ENCODE data around the gene NPTN.
"Not testable (repeated sequence)": the region's sequence is repeated elsewhere in the genome, so short reads cannot be mapped to it uniquely, and the experiment has no call there.

Gene NPTN

DNA sequence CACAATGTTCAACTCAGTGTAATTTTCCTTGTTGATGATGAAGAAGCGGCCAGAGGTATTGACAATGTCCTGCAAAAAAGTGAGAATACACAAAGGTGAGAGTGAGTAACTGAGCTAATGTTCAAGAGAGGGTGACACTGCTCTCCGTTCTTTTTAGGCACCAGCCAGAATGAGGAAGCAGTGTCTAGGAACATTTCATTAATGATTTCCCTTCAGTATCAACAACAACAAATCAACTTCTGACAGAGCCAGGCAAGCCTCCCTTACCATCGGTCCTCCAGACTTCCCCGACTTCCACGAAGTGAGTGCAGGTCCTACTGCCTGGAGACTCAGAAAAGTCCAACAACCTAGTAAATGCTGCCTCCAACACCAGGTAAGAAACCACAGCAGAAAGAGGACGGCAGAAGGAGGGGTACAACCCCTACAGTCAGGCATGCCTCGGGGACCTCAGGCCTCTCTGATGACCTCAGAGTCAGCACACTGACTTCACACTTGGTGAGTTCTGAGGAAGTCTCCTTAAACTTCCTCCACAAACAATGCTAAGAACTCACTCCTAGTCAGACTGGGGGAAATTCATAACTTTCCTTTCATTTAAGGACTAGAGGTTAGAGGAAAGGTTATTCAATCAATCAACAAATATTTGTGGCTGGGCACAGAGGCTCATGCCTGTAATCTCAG, 62.7 kb downstream of the NPTN start:
- no peak for DNase-seq (ENCODE audit: low spot score)

DNA sequence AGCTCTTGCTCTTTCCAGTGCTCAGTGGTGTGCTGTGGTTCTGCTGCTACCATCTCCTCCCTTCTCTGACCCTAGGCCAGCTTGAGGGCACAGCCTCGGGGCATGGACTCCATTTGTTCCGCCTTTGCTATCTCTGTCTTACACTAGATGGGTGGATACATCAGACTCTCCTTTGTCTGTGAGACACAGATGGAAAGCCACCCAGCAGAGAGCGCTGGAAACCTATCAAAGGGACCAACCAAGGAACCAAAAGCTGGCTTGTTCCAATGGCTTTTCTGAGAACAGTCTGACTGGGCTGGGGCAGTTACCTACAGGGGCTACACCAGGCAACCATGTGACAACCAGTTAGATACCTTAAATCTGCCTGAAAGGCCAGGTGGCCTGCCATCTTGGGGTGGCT, 63.8 kb downstream of the NPTN start:
- no peak for DNase-seq (ENCODE audit: low spot score)

DNA sequence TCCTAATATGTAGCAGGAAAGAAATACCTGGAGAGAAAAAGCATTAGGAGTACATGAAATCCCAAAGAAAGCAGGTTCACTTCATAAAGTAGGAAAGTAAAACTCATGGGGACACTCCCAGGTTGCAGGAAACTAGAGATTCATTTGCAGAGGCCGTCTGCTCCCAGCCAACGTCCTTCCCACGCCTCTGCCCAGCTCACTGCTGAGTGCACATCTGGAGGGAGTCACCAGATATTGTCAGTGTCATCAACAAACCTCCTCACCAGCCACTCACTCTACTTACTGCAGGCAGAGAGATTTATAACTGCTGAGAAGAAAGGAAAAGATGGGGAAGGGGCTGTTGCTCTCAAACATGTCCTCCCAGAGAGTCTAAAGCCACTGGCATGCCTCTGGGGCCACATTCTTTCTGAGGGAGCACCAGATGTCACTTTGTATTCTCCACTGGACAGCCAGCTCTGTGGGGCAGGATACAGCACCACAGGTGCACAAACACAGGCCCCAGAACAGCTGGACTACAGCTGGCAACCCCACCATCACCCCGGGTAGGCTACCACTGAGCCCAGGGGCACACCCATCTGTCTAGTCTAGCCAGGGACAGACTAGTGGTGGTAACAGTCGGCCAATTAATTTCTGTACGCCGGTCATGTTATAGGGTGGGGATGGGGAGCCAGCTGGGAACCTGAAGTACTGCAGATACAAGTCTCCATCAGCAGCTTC, 64.5 kb downstream of the NPTN start:
- no peak for DNase-seq (ENCODE audit: low spot score)

DNA sequence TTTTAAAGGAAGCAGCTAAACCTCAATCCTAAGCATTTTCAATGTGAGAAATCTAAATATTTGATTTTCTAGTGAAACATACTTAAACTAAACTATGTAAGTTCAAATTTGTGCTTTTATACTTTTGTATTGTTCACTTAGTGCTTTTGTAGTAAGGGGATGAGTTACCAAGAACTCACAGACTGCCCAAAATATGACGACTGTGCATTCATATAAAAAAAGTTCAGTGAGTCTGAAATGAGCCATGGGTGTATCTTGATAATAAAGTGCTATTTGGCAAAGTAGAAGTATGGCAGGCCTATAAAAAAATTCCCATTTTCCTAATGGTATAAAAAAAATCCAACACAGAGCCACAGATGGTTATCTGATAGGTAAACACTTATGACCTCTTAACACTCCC, 66.2 kb downstream of the NPTN start:
- no peak for DNase-seq (ENCODE audit: low spot score)

DNA sequence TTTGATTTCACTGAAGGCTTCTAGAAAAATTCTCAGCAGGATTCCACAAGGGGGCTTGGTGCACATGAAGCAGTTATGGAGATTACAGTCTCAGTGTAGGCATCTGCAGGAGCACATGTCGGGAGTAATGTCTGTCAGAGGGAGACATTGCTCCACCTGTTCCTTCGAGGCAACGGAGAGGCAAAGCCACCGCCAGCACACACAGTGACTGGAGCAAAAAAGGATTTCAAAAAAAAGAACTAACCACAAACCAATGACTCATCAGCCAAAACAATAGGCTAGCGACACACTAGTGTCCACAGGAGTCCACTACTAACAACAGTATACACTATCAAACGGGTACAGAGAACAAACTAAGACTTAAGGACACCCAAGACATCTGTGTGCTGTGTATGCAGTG, 68.9 kb downstream of the NPTN start:
- peak; percentile 73 for DNase-seq (ENCODE audit: low spot score)

DNA sequence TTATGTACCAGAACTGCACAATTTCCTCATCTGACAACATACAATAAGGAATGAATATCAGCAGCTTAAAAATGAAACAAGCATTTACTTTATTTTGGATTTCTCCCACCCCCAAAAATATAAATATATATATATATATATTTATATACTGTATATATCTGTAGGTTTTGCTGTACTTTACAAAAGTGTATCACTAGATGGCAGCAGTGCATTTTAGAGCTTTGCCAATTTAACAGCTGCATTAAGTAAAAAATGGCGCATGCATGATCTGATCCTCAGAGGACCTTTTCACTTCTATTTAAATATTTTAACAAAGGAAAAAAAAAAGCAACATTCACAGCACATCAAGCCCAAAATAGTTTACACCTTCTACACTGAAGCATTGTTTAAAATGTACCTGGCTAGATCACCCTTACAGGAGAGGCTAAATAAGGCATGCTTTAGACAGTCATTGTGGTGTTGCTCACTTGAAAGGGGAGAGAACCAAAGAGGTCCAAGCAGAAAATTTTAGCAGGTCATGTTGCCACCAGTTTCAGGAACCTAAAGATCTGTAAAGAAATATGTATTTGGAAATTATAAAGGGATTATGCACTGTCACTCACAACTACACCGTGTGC, 72.6 kb downstream of the NPTN start:
- DNase-seq (ENCODE audit: low spot score), result peak; percentile 26

DNA sequence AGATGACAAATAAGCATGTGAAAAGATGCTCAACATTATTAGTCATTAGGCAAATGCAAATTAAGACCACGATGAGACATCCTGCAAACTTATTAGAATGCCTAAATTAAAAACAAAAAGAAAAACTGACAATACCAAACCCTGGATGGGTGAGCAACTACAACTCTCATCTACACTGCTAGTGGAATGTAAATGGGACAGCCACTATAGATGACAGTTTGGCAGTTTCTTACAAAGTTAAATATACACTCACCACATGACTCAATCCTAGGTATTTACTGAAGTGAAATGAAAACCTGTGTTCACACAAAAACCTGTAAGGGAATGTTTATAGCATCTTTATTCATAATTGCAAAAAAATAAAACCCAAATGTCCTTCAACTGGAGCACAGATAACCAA, 74.7 kb downstream of the NPTN start:
- DNase-seq (ENCODE audit: low spot score), result no peak

DNA sequence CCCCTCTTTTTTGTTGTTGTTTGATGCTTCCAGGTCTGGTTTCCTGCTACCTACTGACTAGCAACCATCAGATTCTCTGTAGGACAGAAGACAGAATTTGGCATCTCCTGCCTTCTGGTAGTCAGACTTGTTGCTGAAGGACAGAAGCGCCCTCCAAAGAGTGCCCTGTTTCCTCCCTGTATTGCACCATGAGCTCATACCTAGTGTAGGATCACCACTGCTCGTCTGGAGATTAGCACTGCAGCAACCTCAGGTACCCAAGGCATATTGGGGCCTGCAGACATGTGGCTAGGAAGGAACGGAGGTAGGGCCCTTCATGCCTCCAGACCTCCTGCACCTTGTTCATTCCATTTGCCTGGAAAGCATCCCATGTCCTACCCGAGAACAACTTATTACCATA, 78.1 kb downstream of the NPTN start:
- no peak for DNase-seq (ENCODE audit: low spot score)

DNA sequence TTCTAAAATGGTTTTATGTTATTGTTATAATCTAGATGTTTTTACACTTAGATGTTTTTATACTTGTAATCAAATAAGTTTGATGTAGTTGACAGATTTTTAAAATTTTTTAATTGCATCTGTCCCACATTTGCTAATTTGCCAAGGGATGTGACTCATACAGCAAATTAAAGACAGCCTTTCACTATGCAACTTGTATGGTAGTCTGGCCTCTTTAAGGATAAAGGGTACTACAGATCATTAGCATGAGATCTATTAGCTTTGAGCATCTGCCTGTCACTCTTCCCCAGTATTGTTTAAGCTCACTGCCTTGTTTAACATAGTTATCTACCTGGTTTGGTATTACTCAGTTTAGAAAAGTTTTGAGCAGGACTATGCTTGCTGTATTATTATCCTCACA, 83.0 kb downstream of the NPTN start:
- DNase-seq (ENCODE audit: low spot score), result no peak

DNA sequence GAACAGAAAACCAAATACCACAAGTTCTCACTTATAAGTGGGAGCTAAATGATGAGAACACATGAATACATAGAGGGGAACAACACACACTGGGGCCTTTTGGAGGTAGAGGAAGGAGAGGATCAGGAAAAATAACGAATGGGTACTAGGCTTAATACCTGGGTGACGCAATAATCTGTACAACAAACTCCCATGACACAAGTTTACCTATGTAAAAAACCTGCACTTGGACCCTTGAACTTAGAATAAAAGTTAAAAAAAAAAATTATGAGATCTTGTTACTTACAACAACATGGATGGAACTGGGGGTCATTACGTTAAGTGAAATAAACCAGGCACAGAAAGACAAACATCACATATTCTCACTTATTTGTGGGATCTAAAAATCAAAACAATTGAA, 84.3 kb downstream of the NPTN start:
- not testable (repeated sequence) for DNase-seq (ENCODE audit: low spot score)

DNA sequence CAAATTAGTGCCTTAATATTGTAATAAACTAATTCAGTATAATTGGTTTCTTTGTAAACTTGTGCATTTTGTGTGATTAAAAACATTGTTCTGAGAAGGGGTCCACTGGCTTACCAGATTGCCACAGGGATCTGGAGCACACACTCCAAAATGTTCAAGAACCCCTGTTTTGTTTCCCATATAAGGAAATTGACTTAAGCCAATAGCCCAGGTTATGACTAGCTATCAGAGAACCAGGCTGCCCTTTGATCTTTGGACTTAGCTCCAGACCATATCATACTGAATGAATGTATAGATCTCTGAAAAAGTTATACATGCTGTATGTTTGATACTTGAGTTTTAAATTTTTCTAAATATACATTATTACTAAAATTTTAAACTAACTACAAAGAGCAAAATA, 91.7 kb downstream of the NPTN start:
- no peak for DNase-seq (ENCODE audit: low spot score)

DNA sequence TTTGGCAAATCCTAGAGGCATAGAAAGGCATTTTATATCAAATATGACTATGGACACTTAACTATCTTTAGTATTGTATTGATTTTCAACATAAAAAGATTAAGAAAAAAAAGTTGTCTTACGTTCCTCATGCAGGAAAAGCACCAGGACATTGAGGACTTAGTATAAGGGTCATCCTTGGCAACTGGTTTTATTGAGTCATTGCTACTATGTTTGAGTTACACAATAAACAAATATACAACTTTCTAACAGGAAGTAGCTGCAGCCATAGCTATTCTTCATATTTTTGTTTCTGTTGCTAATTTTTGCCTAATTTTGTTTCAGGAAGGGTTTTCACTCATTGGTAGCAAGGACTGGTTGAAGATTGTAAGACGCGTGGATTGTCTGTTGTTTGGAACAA, 93.0 kb downstream of the NPTN start:
- DNase-seq (ENCODE audit: low spot score), result no peak

DNA sequence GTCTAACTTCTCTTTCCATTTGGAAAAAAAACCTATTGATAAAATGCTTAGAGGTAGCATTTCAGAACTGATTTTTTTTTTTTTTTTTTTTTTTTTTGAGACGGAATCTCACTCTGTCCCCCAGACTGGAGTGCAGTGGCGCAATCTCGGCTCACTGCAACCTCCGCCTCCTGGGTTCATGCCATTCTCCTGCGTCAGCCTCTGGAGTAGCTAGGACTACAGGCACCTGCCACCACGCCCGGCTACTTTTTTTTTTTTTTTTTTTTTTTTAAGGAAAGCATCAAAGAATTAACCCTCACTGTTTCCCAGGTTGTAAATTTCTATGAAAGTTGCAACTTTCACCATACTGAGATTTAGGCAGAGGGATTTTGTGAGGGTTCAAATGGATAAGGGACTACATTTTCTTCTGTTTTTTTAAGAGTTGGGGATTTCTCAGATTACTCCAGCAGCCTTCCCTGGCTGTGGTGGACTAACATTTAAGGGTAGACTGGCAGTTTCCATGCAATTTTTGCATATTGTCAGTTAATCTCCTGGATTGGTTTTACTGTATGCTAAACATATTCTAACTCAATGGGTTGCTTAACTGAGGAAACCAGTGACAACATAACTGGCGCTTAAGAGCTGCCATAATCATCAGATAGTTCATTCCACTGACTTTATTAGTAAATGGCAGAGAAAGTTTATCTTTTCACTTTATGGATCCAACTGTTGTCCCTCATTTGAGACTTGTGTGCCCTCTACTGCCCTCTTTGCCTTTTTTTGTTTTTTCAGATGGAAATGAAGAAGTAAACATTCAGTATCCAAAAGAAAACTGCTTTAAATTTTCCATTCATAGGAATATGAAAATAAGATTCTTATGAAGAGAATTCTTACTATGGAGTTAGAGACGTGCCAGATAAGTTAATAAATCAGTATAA, 93.7 kb downstream of the NPTN start:
- no peak for DNase-seq (ENCODE audit: low spot score)

DNA sequence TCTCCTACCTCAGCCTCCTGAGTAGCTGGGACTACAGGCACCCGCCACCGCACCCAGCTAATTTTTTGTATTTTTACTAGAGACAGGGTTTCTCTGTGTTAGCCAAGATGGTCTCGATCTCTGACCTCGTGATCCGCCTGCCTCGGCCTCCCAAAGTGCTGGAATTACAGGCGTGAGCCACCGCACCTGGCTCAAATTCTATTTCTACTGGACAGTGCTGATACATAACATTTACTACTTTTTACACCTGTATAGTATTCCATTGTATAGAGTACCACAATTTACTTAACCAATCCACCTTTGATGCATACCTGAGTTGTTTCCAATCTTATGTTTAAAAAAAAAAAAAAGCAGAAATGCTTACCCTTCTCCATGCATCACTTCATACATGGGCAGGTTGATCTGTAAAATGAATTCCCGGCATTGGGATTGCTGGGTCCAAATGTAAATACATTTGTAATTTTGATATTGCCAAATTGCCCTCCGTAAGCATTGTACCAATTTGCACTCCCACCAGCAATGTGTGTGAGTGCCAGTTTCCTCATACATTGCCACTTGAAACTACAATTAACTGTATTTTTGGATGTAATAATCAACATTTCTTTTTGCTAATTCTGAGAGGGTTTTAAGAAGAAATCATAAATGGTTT, 94.5 kb downstream of the NPTN start:
- DNase-seq (ENCODE audit: low spot score), result no peak

DNA sequence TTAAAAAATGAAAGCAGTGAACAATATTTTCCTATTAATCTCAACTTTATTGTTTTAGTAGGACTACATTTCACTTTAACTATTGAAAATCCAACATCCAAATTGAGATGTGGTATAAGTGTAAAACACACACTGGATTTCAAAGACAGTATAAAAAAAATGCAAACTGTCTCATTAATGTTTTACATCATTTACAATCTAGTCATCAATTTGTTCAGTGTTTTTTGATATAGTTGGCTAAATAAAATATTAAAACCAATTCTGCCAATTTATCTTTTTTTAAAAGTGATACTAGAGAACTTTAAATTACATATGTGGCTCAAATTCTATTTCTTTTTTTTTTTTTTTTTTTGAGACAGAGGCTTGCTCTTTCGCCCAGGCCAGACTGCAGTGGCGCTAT, 95.1 kb downstream of the NPTN start:
- DNase-seq (ENCODE audit: low spot score), result no peak

DNA sequence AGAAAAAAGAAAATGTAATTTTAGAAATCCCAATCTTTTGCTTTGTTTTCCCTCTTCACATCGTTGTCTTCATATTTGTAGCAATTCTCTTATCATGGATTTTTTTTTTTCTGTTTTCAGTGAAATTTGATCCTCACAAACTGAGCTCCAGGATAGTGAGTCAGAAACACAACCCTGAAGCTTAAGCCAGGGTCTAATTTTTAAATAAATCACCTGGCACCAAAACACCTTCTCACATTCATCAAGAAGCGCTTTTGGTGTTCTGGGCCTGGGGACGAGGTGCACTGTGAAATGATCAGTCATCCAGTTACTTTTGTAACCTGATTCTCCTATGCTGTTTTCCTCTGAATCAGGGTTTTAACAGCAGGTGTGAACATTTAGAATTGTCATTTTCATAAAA, 102.5 kb downstream of the NPTN start:
- no peak for DNase-seq (ENCODE audit: low spot score)

DNA sequence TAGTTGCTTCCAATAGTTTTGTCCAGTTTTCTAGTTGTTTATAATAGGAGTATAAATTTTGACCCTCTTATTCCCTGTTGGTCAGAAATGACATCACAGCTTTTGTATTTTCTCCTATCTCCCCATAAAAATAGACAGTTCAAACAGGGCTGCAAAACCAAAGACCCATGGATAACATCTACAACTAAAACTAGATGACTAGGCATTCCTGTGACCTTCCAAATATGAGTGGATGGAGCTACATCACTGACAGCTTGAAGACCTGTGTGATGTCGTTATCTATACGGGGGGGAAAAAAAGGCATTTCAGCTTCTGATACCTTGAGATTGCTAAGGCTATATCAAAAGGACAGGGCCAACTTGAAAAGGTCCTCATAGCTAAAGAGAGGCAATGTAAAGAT, 105.6 kb downstream of the NPTN start:
- no peak for DNase-seq (ENCODE audit: low spot score)

DNA sequence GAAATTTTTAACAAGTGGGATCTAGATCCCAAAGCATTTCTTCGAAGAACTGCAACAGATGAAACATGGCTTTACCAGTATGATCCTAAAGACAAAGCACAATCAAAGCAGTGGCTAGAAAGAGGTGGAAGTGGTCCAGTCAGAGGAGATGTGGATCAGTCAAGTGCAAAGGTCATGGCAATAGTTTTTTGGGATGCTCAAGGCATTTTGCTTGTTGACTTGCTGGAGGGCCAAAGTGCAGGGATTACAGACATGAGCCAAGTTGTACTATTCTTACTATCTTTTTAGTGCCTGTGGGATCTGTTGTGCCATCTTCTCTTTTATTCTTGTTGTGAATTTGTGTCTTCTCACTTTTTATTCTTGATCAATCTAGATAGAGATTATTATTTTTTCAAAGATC, 108.3 kb downstream of the NPTN start:
- no peak for DNase-seq (ENCODE audit: low spot score)

DNA sequence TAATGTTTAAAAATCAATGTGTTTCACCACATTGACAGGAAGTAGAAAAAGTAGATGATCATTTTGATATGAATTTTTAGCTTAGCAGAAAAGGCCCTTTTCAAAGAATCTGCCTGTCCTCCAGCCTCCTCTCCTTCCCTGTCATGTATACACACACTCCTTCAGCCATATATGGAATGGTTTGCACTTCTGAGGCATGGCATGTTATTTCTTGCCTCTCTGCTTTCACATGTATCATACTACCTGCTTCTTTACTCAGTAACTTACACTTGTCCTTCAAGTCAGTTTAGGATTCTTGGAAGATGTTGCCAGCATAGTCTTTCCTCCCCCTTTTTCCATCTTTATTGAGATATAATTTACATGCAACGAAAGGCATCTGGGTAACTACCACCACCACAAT, 111.2 kb downstream of the NPTN start:
- no peak for DNase-seq (ENCODE audit: low spot score)

DNA sequence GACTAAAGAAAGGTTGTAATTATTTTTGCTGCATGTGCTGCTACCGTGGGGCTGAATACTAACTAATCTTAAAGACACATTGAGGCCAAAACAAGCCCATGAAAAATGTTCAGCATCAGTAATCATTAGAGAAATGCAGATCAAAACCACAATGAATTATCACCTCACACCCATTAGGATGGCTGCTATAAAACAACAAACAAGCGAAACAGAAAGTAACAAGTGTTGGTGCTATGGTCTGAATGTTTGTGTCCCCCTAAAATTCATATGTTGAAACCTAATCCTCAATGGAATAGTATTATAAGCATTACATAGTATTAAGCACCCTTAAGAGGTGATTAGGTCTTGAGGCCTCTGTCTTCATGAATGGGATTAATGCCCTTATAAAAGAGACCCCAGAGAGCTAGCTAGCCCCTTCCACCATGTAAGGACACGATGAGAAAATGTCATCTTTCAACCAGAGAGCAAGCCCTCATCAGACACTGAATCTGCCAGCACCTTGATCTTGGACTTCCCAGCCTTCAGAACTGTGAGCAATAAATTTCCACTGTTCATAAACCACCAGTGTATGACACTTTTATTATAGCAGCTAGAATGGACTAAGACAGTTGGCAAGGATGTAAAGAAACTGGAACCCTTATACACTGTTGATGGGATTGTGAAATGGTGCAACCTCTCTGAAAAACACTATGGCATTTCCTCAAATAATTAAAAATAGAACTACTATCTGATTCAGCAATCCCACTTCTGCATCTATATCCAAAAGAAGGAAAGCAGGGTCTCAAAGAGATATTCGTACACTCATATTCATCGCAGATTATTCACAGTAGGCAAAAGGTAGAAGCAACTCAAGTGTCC, 114.1 kb downstream of the NPTN start:
- DNase-seq (ENCODE audit: low spot score), result no peak

Measured in AG08395 (cell line).